ENCODE results near the gene CENPA. TPM values are rescaled to one million over a fixed set of nuclear protein-coding genes. Genes with fewer than 3 reads are reported as not detected.

CENPA gene
- total and polyA plus RNA-seq, 10 donors, result 0.80 to 7.3 (median 4.0) TPM; not detected in 1

DNA sequence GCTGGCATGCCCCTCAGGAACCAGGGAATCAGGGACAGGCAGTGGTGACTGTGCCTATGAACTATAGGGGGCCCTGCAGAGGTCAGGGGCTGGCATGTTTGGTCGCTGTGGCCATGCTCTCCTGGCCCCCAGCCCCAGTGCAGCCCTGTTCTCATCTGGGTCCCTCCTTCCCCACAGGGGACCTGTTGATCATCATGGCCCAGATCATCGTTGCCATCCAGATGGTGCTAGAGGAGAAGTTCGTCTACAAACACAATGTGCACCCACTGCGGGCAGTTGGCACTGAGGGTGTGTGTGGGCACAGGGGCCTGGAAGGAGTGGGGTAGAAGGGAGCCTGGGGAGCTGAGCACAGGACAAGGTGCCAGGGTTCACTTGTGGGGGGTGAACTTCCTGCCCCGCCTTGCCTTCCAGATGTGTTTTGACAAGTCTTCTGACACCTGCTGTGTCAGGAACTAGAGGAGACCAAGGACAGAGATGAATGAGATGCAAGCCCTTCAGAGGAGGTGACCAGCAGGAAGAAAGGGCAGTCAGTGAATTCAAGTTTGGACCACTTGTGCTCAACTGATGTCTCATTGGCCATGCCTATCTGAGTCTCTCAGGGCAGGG is 9.6 kb upstream of the CENPA start:
- Histone ChIP-seq H3K9me3 (no peaks in the 10 kb centered on the region), H3K4me3 (no peak overlapping the region), H3K27me3 (replicated peaks in 1 of 7) (no peaks in the 10 kb centered on the region), H3K27ac (no peak overlapping the region), H3K36me3 (peaks cover 0 to 78% (median 70%) of the 10 kb centered on the region in 6 donors), H3K4me1 (peaks cover 11 to 39% (median 23%) of the 10 kb centered on the region in 6 donors)
- peak in 1 of 3 donors; percentile 7 for TF ChIP-seq POLR2AphosphoS5 (IDR thresholded peaks at IDR 0.05)
- no peak for TF ChIP-seq CTCF (IDR thresholded peaks at IDR 0.05 in 8 of 11, conservative IDR thresholded peaks at IDR 0.05 in 3 of 11)
- TF ChIP-seq POLR2A (IDR thresholded peaks at IDR 0.05), result no peak
- no peak for DNase-seq
- intact Hi-C loops (cut with DNase I; ENCODE audit: low total_unique reads), result no loop called here
- WGBS, 5 donors, result 92 to 94% (median 93%) methylated on average over 5 of the region's 5 CpGs

GRCh38 chr2:26778098-26778497 is 7.8 kb upstream of the CENPA start:
- TF ChIP-seq CTCF (IDR thresholded peaks at IDR 0.05 in 8 of 11, conservative IDR thresholded peaks at IDR 0.05 in 3 of 11) (no peak), POLR2AphosphoS5 (IDR thresholded peaks at IDR 0.05) (peak in 2 of 3 donors; percentile 26 to 56), POLR2A (IDR thresholded peaks at IDR 0.05) (no peak)
- H3K27ac ChIP-seq, result no peak overlapping the region
- H3K27me3 ChIP-seq (replicated peaks in 1 of 7), result no peaks in the 10 kb centered on the region
- H3K4me1 ChIP-seq, result peaks cover 0 to 21% (median 5%) of the 10 kb centered on the region in 6 donors
- no peak overlapping the region for H3K4me3 ChIP-seq
- H3K36me3 ChIP-seq, result peaks cover 0 to 84% (median 70%) of the 10 kb centered on the region in 6 donors
- intact Hi-C loops (cut with DNase I; ENCODE audit: low total_unique reads), result no loop called here
- no peak for DNase-seq
- WGBS, 5 donors, result 95 to 98% (median 96%) methylated on average over 16 to 18 of the region's 18 CpGs
- no peaks in the 10 kb centered on the region for H3K9me3 ChIP-seq

DNA sequence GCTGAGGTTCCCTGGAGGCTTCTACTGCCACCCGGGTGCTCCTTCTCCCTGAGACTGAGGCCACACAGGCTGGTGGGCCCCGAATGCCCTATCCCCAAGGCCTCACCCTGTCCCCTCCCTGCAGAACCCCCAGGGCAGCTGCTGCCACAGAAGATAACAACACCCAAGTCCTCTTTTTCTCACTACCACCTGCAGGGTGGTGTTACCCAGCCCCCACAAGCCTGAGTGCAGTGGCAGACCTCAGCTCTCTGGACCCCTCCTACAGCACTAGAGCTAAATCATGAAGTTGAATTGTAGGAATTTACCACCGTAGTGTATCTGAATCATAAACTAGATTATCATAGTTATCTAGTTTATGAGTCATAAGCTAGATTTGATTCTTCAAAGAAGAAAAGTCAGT is 7.3 kb upstream of the CENPA start:
- Histone ChIP-seq H3K9me3 (no peaks in the 10 kb centered on the region), H3K27ac (no peak overlapping the region), H3K27me3 (replicated peaks in 1 of 7) (no peaks in the 10 kb centered on the region), H3K4me3 (no peak overlapping the region), H3K36me3 (peaks cover 0 to 84% (median 70%) of the 10 kb centered on the region in 6 donors), H3K4me1 (peaks cover 0 to 17% (median 1%) of the 10 kb centered on the region in 6 donors)
- no peak for DNase-seq
- no peak for TF ChIP-seq POLR2A (IDR thresholded peaks at IDR 0.05)
- no peak for TF ChIP-seq CTCF (IDR thresholded peaks at IDR 0.05 in 8 of 11, conservative IDR thresholded peaks at IDR 0.05 in 3 of 11)
- TF ChIP-seq POLR2AphosphoS5 (IDR thresholded peaks at IDR 0.05), result no peak
- 90 to 98% (median 93%) methylated on average over 2 to 3 of the region's 3 CpGs for WGBS, 5 donors
- intact Hi-C loops (cut with DNase I; ENCODE audit: low total_unique reads), result no loop called here

DNA sequence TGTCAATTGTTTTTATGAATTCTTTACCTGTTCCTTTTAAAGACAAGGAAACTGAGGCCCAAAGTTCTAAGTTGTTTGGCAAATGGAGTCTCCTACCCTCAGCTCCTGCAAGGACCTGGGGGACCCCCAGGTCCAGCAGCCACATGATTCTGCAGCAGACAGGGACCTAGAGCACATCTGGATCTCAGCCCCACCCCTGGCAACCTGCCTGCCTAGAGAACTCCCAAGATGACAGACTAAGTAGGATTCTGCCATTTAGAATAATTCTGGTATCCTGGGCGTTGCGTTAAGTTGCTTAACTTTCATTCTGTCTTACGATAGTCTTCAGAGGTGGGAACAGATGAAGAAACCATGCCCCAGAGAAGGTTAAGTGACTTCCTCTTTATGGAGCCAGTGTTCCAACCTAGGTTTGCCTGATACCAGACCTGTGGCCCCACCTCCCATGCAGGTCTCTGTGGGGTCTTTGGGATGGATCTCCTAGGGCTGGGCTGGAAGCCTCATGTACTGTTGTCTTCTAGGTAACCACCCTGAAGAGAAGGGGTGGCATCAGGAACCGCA is 5.6 kb upstream of the CENPA start:
- Histone ChIP-seq H3K4me3 (no peak overlapping the region), H3K27me3 (replicated peaks in 1 of 7) (no peaks in the 10 kb centered on the region), H3K9me3 (no peaks in the 10 kb centered on the region), H3K4me1 (peaks cover 0 to 16% (median 5%) of the 10 kb centered on the region in 6 donors), H3K27ac (peak overlapping the region in 3 of 8 donors; percentile 37 to 56 (median 51)), H3K36me3 (peaks cover 0 to 66% (median 57%) of the 10 kb centered on the region in 6 donors)
- no peak for TF ChIP-seq CTCF (IDR thresholded peaks at IDR 0.05 in 8 of 11, conservative IDR thresholded peaks at IDR 0.05 in 3 of 11)
- no peak for TF ChIP-seq POLR2A (IDR thresholded peaks at IDR 0.05)
- no peak for TF ChIP-seq POLR2AphosphoS5 (IDR thresholded peaks at IDR 0.05)
- intact Hi-C loops (cut with DNase I; ENCODE audit: low total_unique reads), result no loop called here
- DNase-seq, result no peak
- 70 to 94% (median 83%) methylated on average over 4 of the region's 4 CpGs for WGBS, 5 donors
